GM18858 (cell line): ENCODE results near the gene MXRA7.

ENCODE experiments used
- ATAC-seq: cut with Tn5 transposase; IDR thresholded peaks from one replicate; pipeline ENCODE4 v1.9.1; 2021; ENCODE audit not compliant: unreplicated experiment

Gene MXRA7

DNA sequence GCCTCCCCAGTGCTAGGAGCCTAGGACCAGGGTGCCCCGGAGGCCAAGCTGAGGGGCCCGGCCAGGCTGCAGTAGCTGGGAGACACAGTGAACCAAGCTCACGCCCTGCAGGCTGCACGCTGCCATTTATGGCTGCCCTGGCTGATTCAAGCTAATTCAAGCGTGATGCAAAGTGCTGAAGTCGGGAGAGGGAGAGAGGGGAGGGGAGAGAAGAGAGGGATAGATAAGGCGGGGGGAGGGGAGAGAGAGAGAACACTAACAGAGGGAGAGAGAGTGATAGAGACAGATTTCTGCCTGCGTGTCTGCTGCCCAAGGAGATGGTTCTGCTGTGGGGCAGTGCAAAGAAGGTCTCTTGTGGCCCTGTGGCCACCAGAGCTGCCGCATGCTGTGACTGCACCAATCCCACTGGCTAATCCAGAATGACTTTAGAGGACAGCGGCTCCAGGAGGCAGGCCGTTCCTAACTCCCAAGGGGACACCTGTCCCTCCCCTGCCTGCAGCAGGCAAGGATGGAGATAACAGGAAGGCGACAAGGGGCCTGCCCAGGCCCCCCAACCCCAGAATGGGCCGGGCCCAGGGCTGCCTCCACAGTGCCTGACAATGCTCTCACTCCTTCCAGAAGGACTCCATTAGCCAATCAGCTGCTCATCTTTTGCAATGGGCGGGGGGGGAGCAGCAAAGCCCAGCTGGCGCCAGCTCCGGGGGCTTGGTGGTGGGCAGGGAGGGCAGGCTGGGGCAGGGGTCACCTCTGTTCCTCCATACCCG is 12.9 kb downstream of the MXRA7 start:
- no peak for ATAC-seq

DNA sequence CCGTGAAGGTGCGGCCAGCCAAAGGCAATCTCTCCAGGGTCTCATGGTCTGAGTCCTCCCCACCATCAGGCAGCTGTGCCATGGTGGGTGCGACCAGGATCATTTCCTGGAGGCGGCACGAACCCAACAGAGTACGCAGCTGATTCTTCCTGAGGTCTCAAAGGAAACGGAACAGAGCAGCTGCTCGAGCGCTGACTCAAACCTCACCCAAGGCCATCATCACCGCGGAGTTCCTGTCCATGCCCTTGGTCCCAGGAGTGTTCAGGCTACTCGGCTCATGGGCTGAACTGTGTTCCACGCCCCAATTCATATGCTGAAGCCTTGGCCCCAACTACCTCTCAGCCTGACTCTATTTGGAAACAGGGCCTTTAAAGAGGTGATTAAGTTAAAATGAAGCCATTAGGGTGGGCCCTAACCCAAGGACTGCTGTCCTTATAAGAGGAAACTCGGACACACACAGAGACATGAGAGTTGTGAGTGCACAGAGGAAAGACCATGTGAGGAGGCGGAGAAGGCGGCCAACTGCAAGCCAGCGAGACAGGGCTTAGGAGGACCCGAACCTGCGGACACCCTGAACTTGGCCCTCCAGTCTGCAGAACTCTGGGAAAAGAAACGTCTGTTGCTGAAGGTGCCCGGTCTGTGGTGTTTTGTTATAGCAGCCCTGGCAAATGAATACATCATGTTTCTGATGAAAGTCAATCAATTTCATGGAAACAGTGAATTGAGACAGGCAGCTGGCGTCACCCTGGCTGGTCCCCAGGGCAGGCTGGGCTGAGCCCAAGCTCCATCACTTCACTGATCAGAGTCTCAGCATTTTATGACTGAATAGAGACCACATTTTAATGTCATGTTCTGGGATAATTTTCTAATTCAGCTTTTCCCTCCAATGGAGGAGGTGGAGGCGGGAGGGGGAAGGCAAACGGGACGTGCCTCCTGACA is 13.7 kb downstream of the MXRA7 start:
- ATAC-seq, result no peak

GRCh38 chr17:76695059-76695831 is 15.5 kb downstream of the MXRA7 start:
- ATAC-seq, result no peak

- ATAC-seq, result no peak
Measured at GRCh38 chr17:76691379-76692191, 19.2 kb downstream of the MXRA7 start.

DNA sequence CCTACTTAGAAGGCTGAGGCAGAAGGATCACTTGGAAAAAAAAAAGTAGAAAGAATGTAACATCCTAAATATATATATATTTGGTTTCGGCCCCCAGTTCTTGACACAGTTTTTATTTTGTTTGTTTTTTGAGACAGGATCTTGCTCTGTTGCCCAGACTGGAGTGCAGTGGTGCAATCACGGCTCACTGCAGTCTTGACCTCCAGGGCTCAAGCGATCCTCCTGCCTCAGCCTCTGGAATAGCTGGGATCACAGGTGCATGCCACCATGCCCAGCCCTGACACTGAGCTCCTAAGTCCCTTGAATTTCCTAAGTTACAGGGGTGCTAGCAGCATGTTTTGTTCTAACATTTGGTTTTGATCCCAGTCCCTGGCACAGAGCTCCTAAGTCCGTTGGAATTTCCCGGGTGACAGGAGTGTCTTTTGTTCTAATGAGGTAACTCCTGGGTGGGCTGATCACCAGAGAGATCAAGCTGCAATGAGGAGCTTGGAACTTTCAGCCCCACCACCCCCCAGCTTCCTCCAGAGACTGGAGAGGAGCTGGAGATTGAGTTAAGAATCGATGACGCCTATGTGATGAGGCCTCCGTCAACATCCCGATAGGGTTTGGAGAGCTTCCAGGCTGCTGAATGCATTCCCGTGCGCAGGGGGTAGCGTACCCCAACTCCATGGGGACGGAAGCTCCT is 20.0 kb downstream of the MXRA7 start:
- ATAC-seq, result no peak

GRCh38 chr17:76689859-76690258 is 20.9 kb downstream of the MXRA7 start:
- ATAC-seq, result no peak

DNA sequence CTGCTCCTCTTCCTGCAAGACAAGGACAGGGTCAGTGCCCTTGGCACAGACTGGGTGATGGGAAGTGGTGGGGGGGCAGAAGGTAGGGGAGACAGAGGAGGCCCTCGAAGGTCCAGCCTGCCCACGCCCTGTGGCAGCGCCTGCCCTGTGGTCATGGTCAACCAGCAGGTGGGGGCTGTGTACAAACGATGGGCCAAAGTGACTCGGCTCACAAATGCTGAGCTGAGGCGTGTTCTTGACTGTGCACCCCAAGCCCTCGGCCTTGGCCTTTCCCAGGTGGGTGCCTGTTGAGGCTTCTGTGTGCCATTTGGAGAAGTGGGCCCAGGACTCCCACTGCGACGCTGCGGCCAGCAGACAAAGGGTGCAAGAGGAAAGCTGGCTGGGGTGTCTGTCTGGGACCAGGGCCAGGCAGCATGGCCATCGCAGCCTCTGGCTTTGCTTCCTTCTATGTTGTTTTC is 22.6 kb downstream of the MXRA7 start:
- no peak for ATAC-seq

DNA sequence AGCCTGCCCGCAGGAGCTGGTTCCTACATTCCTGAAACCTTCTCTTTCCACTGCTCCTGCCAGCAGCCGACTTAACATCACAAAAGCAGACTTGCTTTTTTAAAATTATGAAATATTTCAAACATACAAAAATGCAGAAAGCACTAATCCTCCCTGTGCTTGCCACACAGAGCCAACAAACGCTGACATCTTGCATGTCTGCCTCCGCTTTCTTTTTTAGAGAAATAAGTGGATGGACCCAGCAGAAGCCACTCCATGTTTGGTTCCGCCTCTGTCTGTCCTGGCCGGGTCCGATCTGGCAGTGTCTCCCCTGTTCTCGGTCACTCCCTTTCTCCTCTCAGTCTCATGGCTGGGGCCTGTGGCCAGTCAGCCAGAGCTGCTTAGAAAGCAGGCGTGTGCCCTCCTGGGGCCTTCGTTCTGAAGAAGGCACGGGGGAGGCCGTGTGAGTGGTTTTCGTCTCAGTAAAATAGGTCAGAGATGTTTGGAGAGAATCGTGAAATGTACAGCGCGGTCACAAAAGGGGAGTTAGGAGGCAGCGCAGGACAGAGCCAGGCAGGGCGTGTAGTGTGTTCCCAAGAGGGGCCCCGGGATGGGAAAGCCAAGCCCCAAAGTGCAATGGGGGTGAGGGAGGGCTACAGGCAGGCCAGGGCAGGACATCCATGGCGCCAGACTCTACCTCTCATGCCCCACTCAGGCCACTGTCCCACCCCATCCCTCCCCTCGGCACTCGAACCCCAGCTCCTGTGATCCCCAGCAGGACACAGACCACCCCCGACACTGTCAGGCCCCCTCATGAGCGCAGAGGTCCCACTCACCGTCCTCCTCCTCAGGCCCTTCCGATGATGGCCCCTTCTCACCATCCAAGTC is 23.2 kb downstream of the MXRA7 start:
- ATAC-seq, result no peak

DNA sequence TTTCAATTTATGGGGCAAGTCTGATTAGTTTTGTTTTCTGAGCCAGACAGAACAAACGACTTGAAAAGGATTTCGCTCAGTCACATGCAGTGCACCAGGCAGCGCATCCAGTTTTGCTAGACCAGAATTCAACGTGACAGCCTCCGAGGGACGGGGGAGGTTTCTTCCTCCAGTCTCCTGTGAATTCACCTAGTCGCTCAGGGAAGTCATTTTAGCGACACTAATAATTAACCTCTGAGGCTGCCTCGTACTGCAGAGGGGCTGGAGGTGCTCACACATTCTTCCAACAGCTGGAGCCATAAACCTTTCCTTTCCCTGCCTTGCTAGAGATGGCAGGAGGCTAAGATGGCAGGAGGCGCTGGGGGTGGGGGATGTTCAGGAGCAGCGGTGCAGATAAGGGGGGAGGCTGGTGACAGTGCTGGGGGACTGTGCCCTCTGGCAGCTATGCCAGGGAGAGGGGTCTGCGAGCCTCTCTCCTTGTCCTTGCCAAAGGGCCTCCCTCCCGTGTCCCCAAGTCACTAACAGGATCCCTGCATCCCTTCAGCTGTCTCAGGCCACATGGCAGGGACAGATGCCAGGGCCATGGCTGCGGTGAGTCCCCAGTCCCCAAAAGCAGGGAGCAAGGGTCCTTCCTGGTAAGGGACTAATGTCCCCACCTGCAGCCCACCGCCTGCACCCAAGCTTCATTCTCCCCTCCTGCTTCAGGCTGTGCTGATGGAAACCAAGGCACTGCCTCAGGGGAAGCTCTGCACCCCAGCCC is 24.0 kb downstream of the MXRA7 start:
- no peak for ATAC-seq

DNA sequence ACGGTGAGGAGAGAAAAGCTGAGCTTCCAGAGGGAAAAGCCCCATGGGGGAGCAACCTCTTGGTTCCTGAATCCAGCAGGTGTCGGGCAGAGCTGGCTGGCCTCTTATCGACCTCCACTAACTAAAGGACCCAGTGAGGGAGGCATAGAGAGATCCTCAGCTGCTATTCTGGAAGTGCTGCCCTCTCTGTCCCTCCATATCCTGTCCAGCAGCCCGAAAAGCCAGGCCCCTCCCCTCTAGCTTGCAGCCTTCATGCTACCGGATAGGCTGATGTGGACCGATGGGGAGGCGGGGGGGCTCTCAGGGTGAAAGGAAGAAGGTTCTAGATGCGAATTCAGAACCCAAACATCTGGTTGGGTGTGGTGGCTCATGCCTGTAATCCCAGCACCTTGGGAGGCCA is 24.9 kb downstream of the MXRA7 start:
- ATAC-seq, result no peak

GRCh38 chr17:76685366-76685765 is 25.4 kb downstream of the MXRA7 start:
- no peak for ATAC-seq

- ATAC-seq, result no peak
Measured at GRCh38 chr17:76684756-76685155, 26.0 kb downstream of the MXRA7 start.

- ATAC-seq, result no peak
Measured at GRCh38 chr17:76683921-76684745, 26.6 kb downstream of the MXRA7 start.

DNA sequence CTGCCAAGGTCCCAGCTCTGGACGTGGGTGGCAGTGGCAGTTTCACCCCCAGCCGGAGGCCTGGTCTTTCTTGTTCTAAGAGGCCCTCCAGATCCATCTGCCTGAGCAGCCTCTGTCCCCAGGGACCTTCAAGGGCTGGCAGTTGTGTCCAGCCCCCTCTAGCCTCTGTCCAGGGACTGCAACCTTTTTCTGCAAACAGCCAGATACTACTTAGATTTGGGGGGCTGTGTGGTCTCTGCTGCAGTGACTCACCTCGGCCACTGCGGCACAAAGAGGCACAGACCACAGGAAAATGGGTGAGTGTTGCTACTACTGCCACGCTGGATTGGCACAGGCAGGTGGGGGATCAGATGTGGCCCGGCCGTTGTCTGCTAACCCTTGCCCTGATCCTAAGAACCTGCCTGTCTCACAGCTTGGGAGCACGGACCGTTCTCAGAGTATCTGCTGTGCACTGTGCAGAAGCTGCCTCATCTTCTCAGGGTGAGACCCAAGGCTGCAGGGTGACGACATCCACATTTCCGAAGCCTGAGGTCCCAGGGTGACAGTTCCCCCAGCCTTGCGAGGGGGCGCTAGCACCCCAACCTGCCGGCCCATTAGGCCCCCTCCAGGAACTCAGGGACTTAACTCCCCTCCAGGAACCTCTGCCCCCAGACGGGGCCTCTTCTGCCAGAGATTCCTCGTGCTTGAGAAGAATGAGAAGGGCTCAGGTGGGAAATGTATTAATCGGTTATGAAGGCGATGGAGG is 27.6 kb downstream of the MXRA7 start:
- ATAC-seq, result no peak

- ATAC-seq, result no peak
Measured at GRCh38 chr17:76682296-76682695, 28.5 kb downstream of the MXRA7 start.
